ENCODE results near the gene ZFYVE28.

- TF ChIP-seq, protein P1, sequence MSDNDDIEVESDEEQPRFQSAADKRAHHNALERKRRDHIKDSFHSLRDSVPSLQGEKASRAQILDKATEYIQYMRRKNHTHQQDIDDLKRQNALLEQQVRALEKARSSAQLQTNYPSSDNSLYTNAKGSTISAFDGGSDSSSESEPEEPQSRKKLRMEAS (IDR thresholded peaks at IDR 0.05): no peak
- TF ChIP-seq RAD21 (IDR thresholded peaks at IDR 0.05 in 1 of 2, conservative IDR thresholded peaks at IDR 0.05 in 1 of 2; ENCODE audit: low read depth in 2 of 2, low read length in 2 of 2) (no peak), CTBP2 (IDR thresholded peaks at IDR 0.05; ENCODE audit: borderline replicate concordance, insufficient read depth, insufficient read length, low read length) (no peak), TAF1 (IDR thresholded peaks at IDR 0.05; ENCODE audit: low read depth, low read length) (no peak), EGR1 (IDR thresholded peaks at IDR 0.05; ENCODE audit: borderline replicate concordance, low read depth, low read length) (no peak), POLR2A (IDR thresholded peaks at IDR 0.05; ENCODE audit: control extremely low read depth in 1 of 2, low read depth in 2 of 2, low read length in 2 of 2) (no peak), FOSL1 (IDR thresholded peaks at IDR 0.05; ENCODE audit: insufficient read depth, low read depth, low read length) (no peak), NRF1 (IDR thresholded peaks at IDR 0.05; ENCODE audit: low read depth, low read length) (no peak), CBX5 (IDR thresholded peaks at IDR 0.05; ENCODE audit: low read depth, low read length) (no peak), TCF12 (IDR thresholded peaks at IDR 0.05; ENCODE audit: low read depth, low read length) (no peak), JUN (IDR thresholded peaks at IDR 0.05; ENCODE audit: low read depth, low read length) (no peak), SUZ12 (IDR thresholded peaks at IDR 0.05; ENCODE audit: low read length) (no peak)
- TF ChIP-seq, protein P2, sequence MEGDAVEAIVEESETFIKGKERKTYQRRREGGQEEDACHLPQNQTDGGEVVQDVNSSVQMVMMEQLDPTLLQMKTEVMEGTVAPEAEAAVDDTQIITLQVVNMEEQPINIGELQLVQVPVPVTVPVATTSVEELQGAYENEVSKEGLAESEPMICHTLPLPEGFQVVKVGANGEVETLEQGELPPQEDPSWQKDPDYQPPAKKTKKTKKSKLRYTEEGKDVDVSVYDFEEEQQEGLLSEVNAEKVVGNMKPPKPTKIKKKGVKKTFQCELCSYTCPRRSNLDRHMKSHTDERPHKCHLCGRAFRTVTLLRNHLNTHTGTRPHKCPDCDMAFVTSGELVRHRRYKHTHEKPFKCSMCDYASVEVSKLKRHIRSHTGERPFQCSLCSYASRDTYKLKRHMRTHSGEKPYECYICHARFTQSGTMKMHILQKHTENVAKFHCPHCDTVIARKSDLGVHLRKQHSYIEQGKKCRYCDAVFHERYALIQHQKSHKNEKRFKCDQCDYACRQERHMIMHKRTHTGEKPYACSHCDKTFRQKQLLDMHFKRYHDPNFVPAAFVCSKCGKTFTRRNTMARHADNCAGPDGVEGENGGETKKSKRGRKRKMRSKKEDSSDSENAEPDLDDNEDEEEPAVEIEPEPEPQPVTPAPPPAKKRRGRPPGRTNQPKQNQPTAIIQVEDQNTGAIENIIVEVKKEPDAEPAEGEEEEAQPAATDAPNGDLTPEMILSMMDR (IDR thresholded peaks at IDR 0.05; ENCODE audit: control extremely low read depth in 1 of 3, insufficient read depth in 1 of 3, low read depth in 1 of 3, low read length in 3 of 3): no peak
Observed at GRCh38 chr4:2449511-2450392, 31.3 kb upstream of the ZFYVE28 start.

All from H1 (cell line).